H9 (cell line): Measurements from ENCODE around the gene INPP5J. TPM values are rescaled to one million over a fixed set of nuclear protein-coding genes. Genes with fewer than 3 reads are reported as not detected.

Experiments
- DNase-seq: peaks from one replicate; pipeline ENCODE4 v3.0.0-alpha.2; 2017
- H2AFZ ChIP-seq: one replicate; pipeline ENCODE4 v1.6.1; 2013; ENCODE audit warnings: mild to moderate bottlenecking, low read length, control low read depth, moderate library complexity
- H2AK5ac ChIP-seq: 2 replicates; pipeline ENCODE4 v1.6.1; 2013; ENCODE audit warnings: low read length, control low read depth, mixed read lengths; ENCODE audit not compliant: insufficient read length
- H2BK120ac ChIP-seq: one replicate; pipeline ENCODE4 v1.6.1; 2013; ENCODE audit warnings: low read depth, mild to moderate bottlenecking, low read length, control low read depth, inconsistent platforms; ENCODE audit not compliant: poor library complexity, severe bottlenecking
- H2BK12ac ChIP-seq: 2 replicates; pipeline ENCODE4 v1.6.1; 2013; ENCODE audit warnings: low read length, control low read depth, mixed read lengths, low read depth; ENCODE audit not compliant: insufficient read length
- H2BK15ac ChIP-seq: 2 replicates; pipeline ENCODE4 v1.6.1; 2013; ENCODE audit warnings: low read depth, low read length, control low read depth
- H2BK20ac ChIP-seq: one replicate; pipeline ENCODE4 v1.6.1; 2013; ENCODE audit warnings: low read depth, mild to moderate bottlenecking, low read length, control low read depth, inconsistent platforms; ENCODE audit not compliant: poor library complexity, severe bottlenecking
- H2BK5ac ChIP-seq: 2 replicates; pipeline ENCODE4 v1.6.1; 2013; ENCODE audit warnings: low read length, control low read depth, mixed read lengths; ENCODE audit not compliant: insufficient read length
- H3K14ac ChIP-seq: 2 replicates; pipeline ENCODE4 v1.6.1; 2013; ENCODE audit warnings: low read length, control low read depth; ENCODE audit not compliant: insufficient read depth
- H3K18ac ChIP-seq: 2 replicates; pipeline ENCODE4 v1.6.1; 2013; ENCODE audit warnings: low read depth, mild to moderate bottlenecking, mixed read lengths, low read length, control low read depth; ENCODE audit not compliant: insufficient read length
- H3K23ac ChIP-seq: 2 replicates; pipeline ENCODE4 v1.6.1; 2013; ENCODE audit warnings: low read length, control low read depth, mixed read lengths, low read depth; ENCODE audit not compliant: insufficient read length
- H3K23me2 ChIP-seq: 2 replicates; pipeline ENCODE4 v1.6.1; 2013; ENCODE audit warnings: low read depth, mild to moderate bottlenecking, mixed read lengths, low read length, control low read depth; ENCODE audit not compliant: insufficient read length, poor library complexity, severe bottlenecking
- H3K27ac ChIP-seq: 2 replicates; pipeline ENCODE4 v1.5.1; 2013; ENCODE audit warnings: low read length, control low read depth, mixed read lengths, low read depth; ENCODE audit not compliant: insufficient read length
- H3K27me3 ChIP-seq: 2 replicates; pipeline ENCODE4 v1.6.1; 2013; ENCODE audit warnings: low read length, control low read depth, inconsistent platforms; ENCODE audit not compliant: insufficient read depth
- H3K4ac ChIP-seq: 2 replicates; pipeline ENCODE4 v1.6.1; 2013; ENCODE audit warnings: low read depth, mild to moderate bottlenecking, control low read depth, inconsistent platforms, low read length, moderate library complexity
- H3K4me1 ChIP-seq: 2 replicates; pipeline ENCODE4 v1.6.1; 2013; ENCODE audit warnings: low read length, control low read depth, inconsistent platforms; ENCODE audit not compliant: insufficient read depth
- H3K4me2 ChIP-seq: 2 replicates; pipeline ENCODE4 v1.6.1; 2013; ENCODE audit warnings: low read length, control low read depth, mixed read lengths; ENCODE audit not compliant: insufficient read length, insufficient read depth
- H3K56ac ChIP-seq: 2 replicates; pipeline ENCODE4 v1.6.1; 2013; ENCODE audit warnings: low read depth, mild to moderate bottlenecking, mixed read lengths, low read length, control low read depth; ENCODE audit not compliant: insufficient read length
- H3K79me1 ChIP-seq: 2 replicates; pipeline ENCODE4 v1.6.1; 2013; ENCODE audit warnings: low read depth, mild to moderate bottlenecking, moderate library complexity, low read length, control low read depth, inconsistent platforms; ENCODE audit not compliant: insufficient read depth, poor library complexity, severe bottlenecking
- H3K79me2 ChIP-seq: 2 replicates; pipeline ENCODE4 v1.6.1; 2013; ENCODE audit warnings: low read length, control low read depth, inconsistent platforms; ENCODE audit not compliant: insufficient read depth
- H3K9ac ChIP-seq: 2 replicates; pipeline ENCODE4 v1.6.1; 2013; ENCODE audit warnings: low read length, control low read depth, mixed read lengths; ENCODE audit not compliant: insufficient read length; ENCODE audit errors: extremely low read depth
- H3K9me3 ChIP-seq: one replicate; pipeline ENCODE4 v1.6.1; 2013; ENCODE audit warnings: low read depth, low read length, inconsistent platforms; ENCODE audit not compliant: control insufficient read depth
- H3T11ph ChIP-seq: one replicate; pipeline ENCODE4 v1.6.1; 2013; ENCODE audit warnings: mild to moderate bottlenecking, low read length, control low read depth, inconsistent platforms
- H4K20me1 ChIP-seq: one replicate; pipeline ENCODE4 v1.6.1; 2013; ENCODE audit not compliant: control insufficient read depth, insufficient read length, insufficient read depth
- H4K5ac ChIP-seq: 2 replicates; pipeline ENCODE4 v1.6.1; 2013; ENCODE audit warnings: low read depth, mild to moderate bottlenecking, mixed read lengths, low read length, control low read depth; ENCODE audit not compliant: insufficient read length
- H4K8ac ChIP-seq: replicated peaks from 2 replicates; pipeline ENCODE4 v1.6.1; 2013; ENCODE audit warnings: low read length, control low read depth, mixed read lengths, low read depth; ENCODE audit not compliant: insufficient read length
- H4K91ac ChIP-seq: 2 replicates; pipeline ENCODE4 v1.6.1; 2013; ENCODE audit warnings: low read depth, mild to moderate bottlenecking, moderate library complexity, mixed read lengths, low read length, control low read depth; ENCODE audit not compliant: insufficient read length
- H3K27ac Mint-ChIP-seq, 3 experiments: 2 replicates in 2 of 3; 3 replicates in 1 of 3; pipeline ENCODE4 v1.8.0; 2020 to 2021; ENCODE audit warnings: mixed read lengths in 3 of 3, mild to moderate bottlenecking in 1 of 3, moderate library complexity in 1 of 3
- H3K27me3 Mint-ChIP-seq: 2 replicates; pipeline ENCODE4 v1.8.0; 2021; ENCODE audit warnings: low read depth, mild to moderate bottlenecking, moderate library complexity, mixed read lengths
- H3K36me3 Mint-ChIP-seq, 3 experiments: 2 replicates in 2 of 3; 3 replicates in 1 of 3; pipeline ENCODE4 v1.8.0; 2020 to 2021; ENCODE audit warnings: low read depth in 3 of 3, mixed read lengths in 3 of 3; ENCODE audit not compliant: insufficient read depth in 1 of 3
- H3K4me1 Mint-ChIP-seq, 2 experiments: 2 replicates each; pipeline ENCODE4 v1.8.0; 2020; ENCODE audit warnings: mixed read lengths in 2 of 2
- H3K4me3 Mint-ChIP-seq, 2 experiments: 2 replicates in 1 of 2; 3 replicates in 1 of 2; pipeline ENCODE4 v1.8.0; 2020 to 2021; ENCODE audit warnings: mild to moderate bottlenecking in 2 of 2, mixed read lengths in 2 of 2, moderate library complexity in 1 of 2
- H3K9me3 Mint-ChIP-seq, 2 experiments: 2 replicates in 1 of 2; 3 replicates in 1 of 2; pipeline ENCODE4 v1.8.0; 2020; ENCODE audit warnings: mild to moderate bottlenecking in 2 of 2, mixed read lengths in 2 of 2, moderate library complexity in 1 of 2
- WGBS: extraction: QIAGEN DNeasy Blood & Tissue Kit; methylation state at CpG from one replicate; pipeline ENCODE4 v1.1.7; 2013; ENCODE audit warnings: missing lambda C conversion rate, low lambda C conversion rate, mixed read lengths; ENCODE audit not compliant: insufficient read length; ENCODE audit errors: extremely low coverage; 5-methylcytosine and 5-hydroxymethylcytosine counted together
- total RNA-seq: library from RNA; stranded (reverse); gene quantifications from 2 replicates; pipeline ENCODE4 v1.2.1, GENCODE V29; 2021
- TF ChIP-seq, protein P1 (sequence below): fragments of 200-600 bp; sonication (generic); conservative IDR thresholded peaks from 3 replicates; pipeline ENCODE4 v1.8.0; 2021; ENCODE audit warnings: antibody characterized with exemption, mild to moderate bottlenecking

INPP5J gene
- total RNA-seq, 1 experiment from 2014 or later: 4.9 TPM

DNA sequence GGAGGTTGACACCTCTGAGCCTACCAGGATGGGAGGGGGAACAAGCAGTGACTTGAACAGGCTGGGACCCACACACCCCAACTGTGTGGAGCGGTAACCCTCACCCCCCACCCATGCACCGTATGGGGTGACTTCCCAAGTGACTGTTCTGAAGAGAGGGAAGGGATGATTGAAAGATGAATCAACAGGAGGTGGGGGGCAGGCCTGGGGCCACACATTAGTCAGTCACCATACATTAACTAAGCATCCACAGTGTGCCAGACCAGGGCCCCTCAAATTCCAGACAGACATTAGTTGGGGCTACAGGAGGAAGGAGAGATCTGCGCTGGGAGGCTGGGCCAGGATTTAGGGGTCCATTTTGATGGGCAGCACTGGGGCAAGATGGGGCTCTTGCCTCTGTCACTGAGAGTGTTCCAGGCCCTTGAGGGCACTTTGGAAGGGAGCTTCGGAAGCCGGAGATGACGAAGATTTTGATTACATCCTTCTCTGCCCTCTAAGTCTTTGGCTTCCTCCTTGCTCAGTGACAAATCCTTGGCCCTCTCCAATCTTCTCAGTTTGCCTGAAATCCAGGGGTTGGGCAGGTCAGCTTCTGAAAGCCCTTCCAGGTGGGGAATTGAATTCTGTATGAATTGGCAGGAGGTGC is 40.7 kb upstream of the INPP5J start:
- Mint-ChIP-seq H3K4me1 (peaks cover 34 to 43% of the 10 kb centered on the region in 2 experiments), H3K27ac (peak overlapping the region in 1 of 3 experiments; percentile 61; a peak in 2 of 7 replicates), H3K36me3 (peaks cover 0 to 2% (median 0%) of the 10 kb centered on the region in 3 experiments; a peak in 2 of 7 replicates), H3K9me3 (no peaks in the 10 kb centered on the region), H3K27me3 (peaks cover 9% of the 10 kb centered on the region), H3K4me3 (peak overlapping the region; percentile 87 to 90)
- Histone ChIP-seq H3K9me3 (no peaks in the 10 kb centered on the region), H3K4me2 (peak overlapping the region; percentile 68), H2BK120ac (no peak overlapping the region), H3K23ac (no peak overlapping the region), H3K18ac (no peak overlapping the region), H3K56ac (no peak overlapping the region), H3K23me2 (peaks cover 10% of the 10 kb centered on the region), H2BK20ac (no peak overlapping the region), H3K27ac (no peak overlapping the region), H4K20me1 (no peaks in the 10 kb centered on the region), H2AFZ (no peak overlapping the region), H3K4me1 (no peaks in the 10 kb centered on the region; the same call in 1 of the 2 replicates), H3K14ac (no peak overlapping the region), H3K27me3 (no peaks in the 10 kb centered on the region), H4K8ac (no peak overlapping the region), H2BK12ac (no peak overlapping the region), H4K5ac (no peak overlapping the region), H2AK5ac (no peak overlapping the region), H3T11ph (no peak overlapping the region), H2BK15ac (no peak overlapping the region), H3K4ac (no peak overlapping the region), H2BK5ac (no peak overlapping the region), H3K79me1 (no peaks in the 10 kb centered on the region), H3K9ac (no peak overlapping the region), H4K91ac (no peak overlapping the region), H3K79me2 (no peaks in the 10 kb centered on the region; the same call in 1 of the 2 replicates)
- no CpG with 5 or more reads among the region's 6 CpGs for WGBS
- TF ChIP-seq, protein P1, sequence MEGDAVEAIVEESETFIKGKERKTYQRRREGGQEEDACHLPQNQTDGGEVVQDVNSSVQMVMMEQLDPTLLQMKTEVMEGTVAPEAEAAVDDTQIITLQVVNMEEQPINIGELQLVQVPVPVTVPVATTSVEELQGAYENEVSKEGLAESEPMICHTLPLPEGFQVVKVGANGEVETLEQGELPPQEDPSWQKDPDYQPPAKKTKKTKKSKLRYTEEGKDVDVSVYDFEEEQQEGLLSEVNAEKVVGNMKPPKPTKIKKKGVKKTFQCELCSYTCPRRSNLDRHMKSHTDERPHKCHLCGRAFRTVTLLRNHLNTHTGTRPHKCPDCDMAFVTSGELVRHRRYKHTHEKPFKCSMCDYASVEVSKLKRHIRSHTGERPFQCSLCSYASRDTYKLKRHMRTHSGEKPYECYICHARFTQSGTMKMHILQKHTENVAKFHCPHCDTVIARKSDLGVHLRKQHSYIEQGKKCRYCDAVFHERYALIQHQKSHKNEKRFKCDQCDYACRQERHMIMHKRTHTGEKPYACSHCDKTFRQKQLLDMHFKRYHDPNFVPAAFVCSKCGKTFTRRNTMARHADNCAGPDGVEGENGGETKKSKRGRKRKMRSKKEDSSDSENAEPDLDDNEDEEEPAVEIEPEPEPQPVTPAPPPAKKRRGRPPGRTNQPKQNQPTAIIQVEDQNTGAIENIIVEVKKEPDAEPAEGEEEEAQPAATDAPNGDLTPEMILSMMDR: no peak
- DNase-seq: no peak
